Measurements from ENCODE around the gene H6PD.

Gene H6PD

GRCh38 chr1:9204156-9204720, 30.3 kb upstream of the H6PD start:
- no peak for DNase-seq (ENCODE audit: low read depth)

GRCh38 chr1:9207086-9207485, 27.5 kb upstream of the H6PD start:
- no peak for DNase-seq (ENCODE audit: low read depth)

GRCh38 chr1:9207715-9208114, 26.9 kb upstream of the H6PD start:
- no peak for DNase-seq (ENCODE audit: low read depth)

- no peak for DNase-seq (ENCODE audit: low read depth)
These were observed 23.2 kb upstream of the H6PD start for GRCh38 chr1:9211291-9211811.

GRCh38 chr1:9212735-9213134, 21.8 kb upstream of the H6PD start:
- no peak for DNase-seq (ENCODE audit: low read depth)

- no peak for DNase-seq (ENCODE audit: low read depth)
These were observed 20.6 kb upstream of the H6PD start for GRCh38 chr1:9213956-9214355.

- no peak for DNase-seq (ENCODE audit: low read depth)
These were observed 15.7 kb upstream of the H6PD start for GRCh38 chr1:9218917-9219316.

- no peak for DNase-seq (ENCODE audit: low read depth)
These were observed 11.5 kb upstream of the H6PD start for GRCh38 chr1:9222846-9223625.

GRCh38 chr1:9224664-9225410, 9.7 kb upstream of the H6PD start:
- no peak for DNase-seq (ENCODE audit: low read depth)

- DNase-seq (ENCODE audit: low read depth) = no peak
These were observed 9.2 kb upstream of the H6PD start for GRCh38 chr1:9225411-9225785.

- DNase-seq (ENCODE audit: low read depth) = no peak
These were observed 6.0 kb upstream of the H6PD start for GRCh38 chr1:9228609-9229008.

GRCh38 chr1:9229549-9229948, 5.0 kb upstream of the H6PD start:
- DNase-seq (ENCODE audit: low read depth) = no peak

- DNase-seq (ENCODE audit: low read depth) = no peak
These were observed 3.6 kb upstream of the H6PD start for GRCh38 chr1:9230869-9231533.

- no peak for DNase-seq (ENCODE audit: low read depth)
These were observed 2.8 kb upstream of the H6PD start for GRCh38 chr1:9231648-9232332.

- no peak for DNase-seq (ENCODE audit: low read depth)
These were observed 1.2 kb upstream of the H6PD start for GRCh38 chr1:9233241-9233941.

GRCh38 chr1:9233942-9234222, 692 bp upstream of the H6PD start:
- DNase-seq (ENCODE audit: low read depth) = no peak

- DNase-seq (ENCODE audit: low read depth) = no peak
These were observed 504 bp downstream of the H6PD start for GRCh38 chr1:9235096-9235459.

GRCh38 chr1:9235560-9235959, 986 bp downstream of the H6PD start:
- no peak for DNase-seq (ENCODE audit: low read depth)

- no peak for DNase-seq (ENCODE audit: low read depth)
These were observed 3.6 kb downstream of the H6PD start for GRCh38 chr1:9238134-9238533.

GRCh38 chr1:9238550-9238949, 4.0 kb downstream of the H6PD start:
- DNase-seq (ENCODE audit: low read depth) = no peak

- no peak for DNase-seq (ENCODE audit: low read depth)
These were observed 5.2 kb downstream of the H6PD start for GRCh38 chr1:9239622-9240401.

Measured in T follicular helper cell (primary cell).